Stimulated activated CD4-positive, alpha-beta T cell treated with anti-CD3 and anti-CD28 coated beads, Interleukin-1b, Interleukin-23, amount 100 ng/mL, for 48 hours (primary cell): Measurements from ENCODE around the gene SPTLC1.

Source experiments
- DNase-seq: peaks from one replicate; pipeline ENCODE4 v3.0.0-alpha.2; 2020

Gene SPTLC1

GRCh38 chr9:92071634-92072033 is 43.6 kb downstream of the SPTLC1 start:
- no peak for DNase-seq

GRCh38 chr9:92066168-92066567 is 49.0 kb downstream of the SPTLC1 start:
- no peak for DNase-seq

GRCh38 chr9:92064711-92065110 is 50.5 kb downstream of the SPTLC1 start:
- DNase-seq, result no peak

- DNase-seq, result no peak
These were observed 54.0 kb downstream of the SPTLC1 start for GRCh38 chr9:92061184-92061583.

GRCh38 chr9:92059661-92060060 is 55.6 kb downstream of the SPTLC1 start:
- no peak for DNase-seq

GRCh38 chr9:92058723-92059444 is 56.3 kb downstream of the SPTLC1 start:
- no peak for DNase-seq

- DNase-seq, result no peak
These were observed 57.2 kb downstream of the SPTLC1 start for GRCh38 chr9:92058026-92058425.

- no peak for DNase-seq
These were observed 58.0 kb downstream of the SPTLC1 start for GRCh38 chr9:92057226-92057625.

- DNase-seq, result no peak
These were observed 59.6 kb downstream of the SPTLC1 start for GRCh38 chr9:92055624-92056023.

GRCh38 chr9:92048924-92049625 is 66.1 kb downstream of the SPTLC1 start:
- no peak for DNase-seq

- DNase-seq, result no peak
These were observed 67.7 kb downstream of the SPTLC1 start for GRCh38 chr9:92047500-92047899.

- DNase-seq, result no peak
These were observed 68.5 kb downstream of the SPTLC1 start for GRCh38 chr9:92046676-92047075.

GRCh38 chr9:92044936-92045335 is 70.3 kb downstream of the SPTLC1 start:
- no peak for DNase-seq

- no peak for DNase-seq
These were observed 72.2 kb downstream of the SPTLC1 start for GRCh38 chr9:92043002-92043401.

GRCh38 chr9:92042260-92042659 is 73.0 kb downstream of the SPTLC1 start:
- no peak for DNase-seq

- DNase-seq, result no peak
These were observed 78.5 kb downstream of the SPTLC1 start for GRCh38 chr9:92036756-92037155.

GRCh38 chr9:92036411-92036746 is 78.8 kb downstream of the SPTLC1 start:
- DNase-seq, result no peak

- no peak for DNase-seq
These were observed 79.4 kb downstream of the SPTLC1 start for GRCh38 chr9:92035687-92036410.

- no peak for DNase-seq
These were observed 80.1 kb downstream of the SPTLC1 start for GRCh38 chr9:92035146-92035545.

- no peak for DNase-seq
These were observed 81.2 kb downstream of the SPTLC1 start for GRCh38 chr9:92033991-92034390.

GRCh38 chr9:92033307-92033706 is 81.9 kb downstream of the SPTLC1 start:
- no peak for DNase-seq

- DNase-seq, result no peak
These were observed 82.3 kb downstream of the SPTLC1 start for GRCh38 chr9:92032891-92033290.

GRCh38 chr9:92030367-92030766 is 84.8 kb downstream of the SPTLC1 start:
- no peak for DNase-seq

- no peak for DNase-seq
These were observed 85.7 kb downstream of the SPTLC1 start for GRCh38 chr9:92029553-92029952.
